K562 (cell line): Measurements from ENCODE around the gene DMGDH. TPM values are rescaled to one million over a fixed set of nuclear protein-coding genes. Genes with fewer than 3 reads are reported as not detected.

ENCODE experiments used
- BCOR ChIP-seq: fragments of 450-650 bp; IDR thresholded peaks from 2 replicates; pipeline ENCODE4 v1.6.1; 2016
- BRF2 ChIP-seq: IDR thresholded peaks from 3 replicates; pipeline ENCODE4 v1.6.1; 2011; ENCODE audit warnings: borderline replicate concordance, mild to moderate bottlenecking; ENCODE audit not compliant: insufficient read length, insufficient read depth
- CLOCK ChIP-seq: fragments of 250-450 bp; sonication (Bioruptor Pico); IDR thresholded peaks from 2 replicates; pipeline ENCODE4 v1.4.0; 2020; ENCODE audit warnings: mild to moderate bottlenecking, moderate library complexity, borderline replicate concordance
- DDX20 ChIP-seq: fragments of 450-650 bp; IDR thresholded peaks from 2 replicates; pipeline ENCODE4 v1.6.1; 2016; ENCODE audit warnings: missing genetic modification characterization, low read depth, mild to moderate bottlenecking, missing compliant biosample characterization, moderate library complexity
- DIDO1 ChIP-seq: fragments of 450-650 bp; IDR thresholded peaks from 2 replicates; pipeline ENCODE4 v1.6.1; 2016; ENCODE audit warnings: low read depth, missing biosample characterization, missing genetic modification characterization
- FIP1L1 ChIP-seq: fragments of 200-400 bp; formaldehyde crosslinking; IDR thresholded peaks from 2 replicates; pipeline ENCODE4 v1.6.1; 2018; ENCODE audit warnings: mild to moderate bottlenecking, low read depth, low read length; ENCODE audit not compliant: poor library complexity, severe bottlenecking
- ILK ChIP-seq: fragments of 450-650 bp; IDR thresholded peaks from 2 replicates; pipeline ENCODE4 v1.6.1; 2016; ENCODE audit warnings: missing genetic modification characterization, low read depth, mild to moderate bottlenecking, missing compliant biosample characterization, moderate library complexity, borderline replicate concordance
- MCM2 ChIP-seq: fragments of 450-650 bp; IDR thresholded peaks from 2 replicates; pipeline ENCODE4 v1.6.1; 2017; ENCODE audit warnings: low read depth, mild to moderate bottlenecking
- ZBTB34 ChIP-seq: fragments of 250-450 bp; sonication (Bioruptor Pico); IDR thresholded peaks from 2 replicates; pipeline ENCODE4 v1.8.0; 2021; ENCODE audit warnings: mild to moderate bottlenecking, moderate library complexity
- ZNF347 ChIP-seq: fragments of 450-650 bp; formaldehyde crosslinking; IDR thresholded peaks from 2 replicates; pipeline ENCODE4 v1.4.0; 2020; ENCODE audit warnings: low read depth, mild to moderate bottlenecking, moderate library complexity
- ZNF507 ChIP-seq: conservative IDR thresholded peaks from 2 replicates; pipeline ENCODE4 v1.6.1; 2017; ENCODE audit warnings: missing genetic modification characterization, missing compliant biosample characterization
- ZNF75A ChIP-seq: fragments of 450-650 bp; formaldehyde crosslinking; IDR thresholded peaks from 2 replicates; pipeline ENCODE4 v1.4.0; 2020; ENCODE audit warnings: mild to moderate bottlenecking
- ZNF77 ChIP-seq: fragments of 250-450 bp; sonication (Bioruptor Pico); IDR thresholded peaks from 2 replicates; pipeline ENCODE4 v1.5.0; 2020
- polyA plus RNA-seq, 8 experiments: library from polyadenylated mRNA; depleted of rRNA in 4 of 8; stranded (reverse) in 5 of 8; unstranded in 3 of 8; fragments of >200 nt; fragmentation: Nextera tagmentation in 2 of 8; fragmentation: Illumina TruSeq in 1 of 8; extraction: Ambion mirVana in 2 of 8; extraction: Trizol in 1 of 8; gene quantifications; 2 replicates each; pipeline versions ENCODE4 v1.2.1 to v1.2.3, GENCODE V29; 2011 to 2014; ENCODE audit warnings: inconsistent platforms in 1 of 8, missing spikeins in 1 of 8
- total RNA-seq, 7 experiments: library from RNA; depleted of rRNA in 6 of 7; stranded (reverse); fragments of >200 nt in 6 of 7; fragmentation: Illumina TruSeq in 2 of 7; extraction: Trizol in 2 of 7; gene quantifications; 2 replicates each; pipeline versions ENCODE4 v1.2.1 to v1.2.3, GENCODE V29; 2011 to 2021; ENCODE audit warnings: low replicate concordance in 1 of 7

DMGDH gene
- total and polyA plus RNA-seq, 9 of the 15 experiments (the other 6 are each of a cell fraction or from before 2014, with no cell fraction given): 0.13 to 0.58 TPM; not detected in 7

- no peak for TF ChIP-seq BRF2
- TF ChIP-seq ILK (tag): no peak
- no peak for TF ChIP-seq DDX20 (tag)
- no peak for TF ChIP-seq ZNF347 (CRISPR knock-in tag)
- TF ChIP-seq DIDO1: no peak
- TF ChIP-seq ZNF77 (CRISPR knock-in tag): no peak
- no peak for TF ChIP-seq ZNF75A (CRISPR knock-in tag)
- TF ChIP-seq FIP1L1: no peak
- no peak for TF ChIP-seq CLOCK (CRISPR knock-in tag)
- TF ChIP-seq MCM2: no peak
- TF ChIP-seq BCOR: no peak
- no peak for TF ChIP-seq ZBTB34 (CRISPR knock-in tag)
- TF ChIP-seq ZNF507 (tag): no peak
Measured at GRCh38 chr5:78985116-78985724, 84.3 kb downstream of the DMGDH start, which contains the start of gene ARSB (continued).
